GM19025 (cell line): ENCODE results near the gene SPDYC.
"Not testable (repeated sequence)": the region's sequence is repeated elsewhere in the genome, so short reads cannot be mapped to it uniquely, and the experiment has no call there.

ENCODE experiments used
- ATAC-seq: cut with Tn5 transposase; IDR thresholded peaks from one replicate; pipeline ENCODE4 v1.9.1; 2021; ENCODE audit warnings: mild to moderate bottlenecking, low read depth, moderate library complexity; ENCODE audit not compliant: unreplicated experiment

The SPDYC gene

GRCh38 chr11:65165410-65166317 lies 4.4 kb upstream of the SPDYC start:
- no peak for ATAC-seq

DNA sequence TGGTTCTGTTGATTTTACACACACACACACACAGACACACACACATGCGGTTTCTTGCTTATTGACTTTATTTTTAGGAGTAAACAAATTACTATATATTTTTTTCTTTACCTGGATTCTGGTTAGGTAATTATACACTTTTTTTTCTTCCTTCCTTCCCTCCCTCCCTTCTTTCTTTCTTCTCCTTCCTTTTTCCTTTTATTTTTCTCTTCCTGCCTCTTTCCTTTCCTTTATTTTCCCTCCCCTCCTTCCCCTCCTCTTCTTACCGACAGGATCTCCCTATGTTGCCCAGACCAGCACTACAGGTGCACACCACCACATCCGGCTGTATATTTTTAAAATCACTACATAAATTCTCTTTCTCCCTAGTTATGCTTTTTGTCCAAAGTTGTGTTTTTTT lies 3.1 kb upstream of the SPDYC start:
- ATAC-seq, result no peak

DNA sequence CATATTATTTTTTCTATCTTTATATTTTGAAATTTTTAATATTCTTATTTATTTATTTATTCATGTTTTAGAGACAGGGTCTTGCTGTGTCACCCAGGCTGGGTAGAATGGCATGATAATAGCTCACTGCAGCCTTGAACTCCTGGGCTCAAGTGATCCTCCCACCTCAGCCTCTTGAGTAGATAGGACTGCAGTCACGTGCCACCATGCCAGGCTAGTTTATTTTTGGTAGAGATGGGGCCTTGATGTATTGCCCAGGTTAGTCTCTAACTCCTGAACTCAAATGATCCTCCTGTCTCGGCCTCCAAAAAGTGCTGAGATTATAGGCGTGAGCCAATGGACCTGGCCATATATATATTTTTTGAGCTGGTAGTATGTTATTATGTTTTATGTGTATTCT lies 2.4 kb upstream of the SPDYC start:
- ATAC-seq, result no peak

DNA sequence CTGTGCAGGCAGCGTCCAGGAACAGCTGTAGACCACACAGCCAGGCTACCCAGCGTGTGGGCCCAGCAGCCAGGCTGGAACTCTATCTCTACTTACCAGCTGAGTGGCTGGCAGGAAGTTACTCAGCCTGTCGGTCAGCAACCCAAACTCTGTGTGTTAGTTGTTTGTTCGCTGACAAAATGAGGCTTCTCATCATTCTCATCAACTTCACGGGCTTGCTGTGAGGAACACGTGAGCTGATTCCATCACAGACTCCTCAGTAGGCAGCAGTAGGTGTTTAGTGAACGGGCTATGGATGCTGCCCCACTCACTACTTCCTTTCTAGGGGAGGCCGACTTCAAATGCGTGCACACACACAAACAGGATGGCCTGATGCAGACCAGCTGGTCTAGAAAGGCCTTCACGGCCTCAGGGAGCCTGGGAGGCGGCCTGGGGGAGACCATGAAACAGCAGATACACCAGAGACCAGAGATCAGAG lies 830 bp upstream of the SPDYC start:
- no peak for ATAC-seq

DNA sequence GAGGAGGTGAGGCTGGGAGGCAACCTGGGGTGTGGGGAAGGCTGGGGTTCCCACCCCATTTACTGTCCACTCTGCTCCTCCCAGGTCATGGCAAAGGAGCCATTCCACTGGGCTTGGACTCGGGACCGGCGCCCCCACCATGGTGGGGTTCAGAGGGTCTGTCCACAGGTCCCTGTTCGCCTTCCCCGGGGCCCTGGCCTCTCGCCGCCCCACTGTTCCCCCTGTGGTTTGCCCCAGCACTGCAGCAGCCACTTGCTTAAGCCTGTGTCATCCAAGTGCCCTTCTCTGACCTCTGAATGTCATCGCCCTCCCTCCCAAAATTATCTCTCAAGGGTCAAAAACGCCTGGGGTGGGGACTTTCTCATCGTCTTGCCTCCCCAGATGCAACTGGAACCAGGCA lies 2.6 kb downstream of the SPDYC start:
- ATAC-seq, result no peak

GRCh38 chr11:65174571-65175010 lies 4.6 kb downstream of the SPDYC start:
- ATAC-seq, result not testable (repeated sequence)

GRCh38 chr11:65180877-65181568 lies 11.0 kb downstream of the SPDYC start:
- ATAC-seq, result peak; percentile 53

GRCh38 chr11:65181569-65182257 lies 11.7 kb downstream of the SPDYC start, which contains the start of gene CAPN1:
Gene CAPN1 (plus strand): TSS chr11:65181928. CDS start chr11:65182702, 774 bp downstream.
- peak; percentile 28 for ATAC-seq

GRCh38 chr11:65182258-65183170 lies 12.5 kb downstream of the SPDYC start:
- no peak for ATAC-seq

- no peak for ATAC-seq
These were observed 13.3 kb downstream of the SPDYC start for GRCh38 chr11:65183201-65183891.

- no peak for ATAC-seq
These were observed 14.1 kb downstream of the SPDYC start for GRCh38 chr11:65184146-65184545.

DNA sequence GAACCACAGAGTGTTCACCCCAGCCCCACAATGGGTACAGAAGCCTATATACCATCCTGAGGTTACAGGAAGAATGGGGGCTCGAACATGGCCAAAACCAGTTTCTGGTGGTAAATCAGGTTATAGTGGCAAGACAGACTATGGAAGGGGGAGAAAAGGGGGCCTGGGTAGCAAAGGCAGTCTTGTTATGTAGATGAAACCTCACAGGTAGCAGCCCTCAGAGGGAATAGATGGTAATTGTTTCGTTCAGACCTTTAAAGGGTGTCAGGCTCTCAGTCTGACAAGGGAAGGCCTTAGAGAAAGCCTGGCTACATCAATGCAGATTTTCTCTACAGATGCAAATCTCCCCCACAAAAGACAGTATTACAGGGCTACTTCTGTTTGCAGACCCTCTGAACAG lies 15.1 kb downstream of the SPDYC start:
- ATAC-seq, result no peak

GRCh38 chr11:65185869-65186341 lies 15.9 kb downstream of the SPDYC start:
- no peak for ATAC-seq

GRCh38 chr11:65186701-65187100 lies 16.7 kb downstream of the SPDYC start:
- no peak for ATAC-seq

GRCh38 chr11:65187146-65187675 lies 17.2 kb downstream of the SPDYC start:
- no peak for ATAC-seq

GRCh38 chr11:65187971-65188461 lies 18.0 kb downstream of the SPDYC start:
- no peak for ATAC-seq

DNA sequence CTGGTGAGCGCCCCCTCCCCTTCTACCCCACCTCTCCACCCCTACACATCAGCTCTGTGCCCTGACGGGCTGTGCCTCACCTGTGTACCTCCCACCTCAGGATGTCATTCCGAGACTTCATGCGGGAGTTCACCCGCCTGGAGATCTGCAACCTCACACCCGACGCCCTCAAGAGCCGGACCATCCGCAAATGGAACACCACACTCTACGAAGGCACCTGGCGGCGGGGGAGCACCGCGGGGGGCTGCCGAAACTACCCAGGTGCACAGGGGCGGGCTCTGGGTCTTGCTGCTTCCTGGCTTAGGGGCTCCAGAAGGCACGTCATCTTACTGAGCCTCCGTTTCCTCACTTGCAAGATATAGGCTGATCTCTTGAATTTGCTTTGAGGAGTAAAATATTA lies 18.5 kb downstream of the SPDYC start:
- ATAC-seq, result no peak

DNA sequence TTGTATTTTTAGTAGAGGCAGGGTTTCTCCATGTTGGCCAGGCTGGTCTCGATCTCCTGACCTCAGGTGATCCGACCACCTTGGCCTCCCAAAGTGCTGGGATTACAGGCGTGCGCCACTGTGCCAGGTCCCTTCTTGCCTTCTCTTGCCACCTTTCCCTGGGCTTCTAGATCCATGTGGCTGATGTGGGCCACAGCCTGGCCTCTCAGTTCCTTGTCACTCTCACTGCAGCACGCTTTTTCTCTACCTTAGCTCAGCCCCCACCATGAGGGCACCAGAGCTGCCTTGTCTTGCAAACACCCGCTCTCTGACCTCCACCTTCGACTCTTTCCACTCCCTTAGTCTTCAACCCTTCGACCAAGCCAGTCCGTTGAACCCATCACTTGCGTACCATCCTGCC lies 19.2 kb downstream of the SPDYC start:
- no peak for ATAC-seq

GRCh38 chr11:65194564-65194963 lies 24.5 kb downstream of the SPDYC start:
- ATAC-seq, result no peak
